ENCODE results near the gene LSP1. TPM values are rescaled to one million over a fixed set of nuclear protein-coding genes. Genes with fewer than 3 reads are reported as not detected.

LSP1 gene
- total and polyA plus RNA-seq, 2 of the 8 experiments (the other 6 are each of a cell fraction or from before 2014, with no cell fraction given) = 0.03 TPM; not detected in 1

- Histone ChIP-seq H3K14ac (ENCODE audit: insufficient read length) (no peak overlapping the region), H3K23ac (ENCODE audit: insufficient read length) (no peak overlapping the region), H3K79me1 (ENCODE audit: low read depth, low read length) (no peaks in the 10 kb centered on the region), H2BK12ac (ENCODE audit: low read depth, low read length) (no peak overlapping the region), H3K4ac (replicated peaks; ENCODE audit: insufficient read length, low read depth, low read length) (no peak overlapping the region), H3K27me3 (replicated peaks in 1 of 4; ENCODE audit: control insufficient read depth in 3 of 4, extremely low read depth in 1 of 4, insufficient read depth in 3 of 4, low read length in 3 of 4) (no peaks in the 10 kb centered on the region; a peak in 1 of 7 replicates), H3K9ac (replicated peaks in 1 of 4; ENCODE audit: extremely low read depth in 1 of 4, low read depth in 3 of 4, low read length in 3 of 4) (no peak overlapping the region), H3K56ac (replicated peaks; ENCODE audit: insufficient read length, low read depth, low read length) (no peak overlapping the region), H4K5ac (ENCODE audit: insufficient read length, low read depth, low read length) (no peak overlapping the region), H3K4me3 (ENCODE audit: extremely low read depth in 1 of 4, insufficient read depth in 2 of 4, low read depth in 3 of 4, low read length in 4 of 4) (no peak overlapping the region), H3K23me2 (ENCODE audit: low read depth, low read length) (peaks cover 26% of the 10 kb centered on the region; the same call in 1 of the 2 replicates), H4K20me1 (replicated peaks in 1 of 2; ENCODE audit: control insufficient read depth in 1 of 2, insufficient read depth in 2 of 2, low read length in 2 of 2) (peaks cover 0 to 2% of the 10 kb centered on the region in 2 experiments), H3K27ac (ENCODE audit: low read depth, low read length) (no peak overlapping the region), H2AFZ (ENCODE audit: low read length) (no peak overlapping the region), H3K9me3 (ENCODE audit: insufficient read depth in 2 of 2, low read depth in 1 of 2, low read length in 1 of 2) (no peaks in the 10 kb centered on the region), H2AK5ac (ENCODE audit: low read depth, low read length) (no peak overlapping the region), H2BK20ac (ENCODE audit: low read length) (no peak overlapping the region), H3K36me3 (ENCODE audit: control insufficient read depth in 2 of 4, insufficient read depth in 4 of 4, low read length in 3 of 4) (no peaks in the 10 kb centered on the region), H3K4me1 (replicated peaks in 1 of 4; ENCODE audit: control insufficient read depth in 3 of 4, insufficient read depth in 4 of 4, low read length in 3 of 4) (no peaks in the 10 kb centered on the region), H2BK120ac (replicated peaks; ENCODE audit: low read depth, low read length) (no peak overlapping the region), H3K18ac (ENCODE audit: extremely low read depth, low read length) (no peak overlapping the region), H2BK5ac (ENCODE audit: low read depth, low read length) (no peak overlapping the region), H4K91ac (replicated peaks; ENCODE audit: insufficient read length, low read length) (no peak overlapping the region), H3K79me2 (ENCODE audit: control insufficient read depth in 1 of 2, insufficient read depth in 2 of 2, low read length in 2 of 2) (no peaks in the 10 kb centered on the region), H4K8ac (ENCODE audit: extremely low read depth, insufficient read depth, low read length) (no peak overlapping the region), H2BK15ac (ENCODE audit: low read length) (no peak overlapping the region), H3K4me2 (ENCODE audit: insufficient read depth in 1 of 2, low read depth in 2 of 2, low read length in 2 of 2) (no peak overlapping the region)
- FAIRE-seq (no peak), DNase-seq (ENCODE audit: low read depth in 1 of 2, low spot score in 2 of 2) (no peak)
- WGBS, 2 experiments (ENCODE audit: extremely low coverage in 1 of 2, insufficient coverage in 1 of 2, insufficient read length in 1 of 2, insufficient replicate concordance in 2 of 2, low coverage in 1 of 2, low lambda C conversion rate in 2 of 2, missing lambda C conversion rate in 1 of 2) = 92% methylated on average over 8 of the region's 9 CpGs; no CpG with 5 or more reads in 1 of the 2 experiments
- ChIA-PET CTCF (ENCODE audit: partially characterized antibody) (interaction anchor here (1.0 to 4.0 kb wide), 11 partner anchors 10 to 268 kb away, joined by 3 to 39 read pairs (median 6); no protein-coding TSS in a partner anchor), POLR2A (ENCODE audit: partially characterized antibody) (interaction anchor here (0.6 kb wide), 1 partner anchor 1074 kb away, joined by 3 read pairs; no protein-coding TSS in a partner anchor)
- TF ChIP-seq POLR2A (IDR thresholded peaks at IDR 0.05; ENCODE audit: control extremely low read depth in 1 of 2, low read depth in 2 of 2, low read length in 2 of 2) (no peak), RBBP5 (IDR thresholded peaks at IDR 0.05; ENCODE audit: borderline replicate concordance, low read depth, low read length) (no peak), CREB1 (IDR thresholded peaks at IDR 0.05) (no peak), RNF2 (IDR thresholded peaks at IDR 0.05; ENCODE audit: borderline replicate concordance, low read depth, low read length, missing control alignments, poor library complexity, severe bottlenecking) (no peak), SP2 (IDR thresholded peaks at IDR 0.05; ENCODE audit: low read length) (no peak), KDM5A (IDR thresholded peaks at IDR 0.05; ENCODE audit: low read length) (no peak), E2F6 (IDR thresholded peaks at IDR 0.05) (no peak), PHF8 (conservative IDR thresholded peaks at IDR 0.05; ENCODE audit: low read depth, low read length) (no peak), SIN3A (conservative IDR thresholded peaks at IDR 0.05 in 1 of 2, IDR thresholded peaks at IDR 0.05 in 1 of 2; ENCODE audit: low read depth in 1 of 2, low read length in 2 of 2) (no peak), SAP30 (IDR thresholded peaks at IDR 0.05; ENCODE audit: insufficient read depth, insufficient replicate concordance, low read length) (no peak)
These were observed 35.5 kb downstream of the LSP1 start for GRCh38 chr11:1888347-1888753.

All from H1 (cell line).